Mesodermal cell (in vitro differentiated cells): ENCODE data around the gene MYO15B.

Experiments used
- H3K27ac ChIP-seq: 2 replicates; pipeline ENCODE4 v1.7.0; 2013; ENCODE audit warnings: mild to moderate bottlenecking, low read depth, low read length, moderate library complexity; ENCODE audit not compliant: severe bottlenecking
- H3K36me3 ChIP-seq: 2 replicates; pipeline ENCODE4 v1.7.1; 2013; ENCODE audit warnings: mild to moderate bottlenecking, low read length, moderate library complexity; ENCODE audit not compliant: control insufficient read depth, insufficient read depth
- H3K4me1 ChIP-seq: one replicate; pipeline ENCODE4 v1.7.1; 2013; ENCODE audit warnings: mild to moderate bottlenecking, low read length; ENCODE audit not compliant: insufficient read depth, control insufficient read depth, poor library complexity, severe bottlenecking
- H3K4me3 ChIP-seq: 2 replicates; pipeline ENCODE4 v1.7.0; 2013; ENCODE audit warnings: low read length, control low read depth, mild to moderate bottlenecking; ENCODE audit not compliant: insufficient read depth, poor library complexity, severe bottlenecking; ENCODE audit errors: extremely low read depth
- H3K9me3 ChIP-seq: 2 replicates; pipeline ENCODE4 v1.7.1; 2013; ENCODE audit warnings: mild to moderate bottlenecking, low read length, moderate library complexity; ENCODE audit not compliant: control insufficient read depth
- WGBS, 2 experiments: methylation state at CpG; one replicate each; pipeline ENCODE4 v1.1.5; 2013; ENCODE audit warnings: missing lambda C conversion rate in 2 of 2; ENCODE audit not compliant: insufficient coverage in 2 of 2; 5-methylcytosine and 5-hydroxymethylcytosine counted together

Gene MYO15B

DNA sequence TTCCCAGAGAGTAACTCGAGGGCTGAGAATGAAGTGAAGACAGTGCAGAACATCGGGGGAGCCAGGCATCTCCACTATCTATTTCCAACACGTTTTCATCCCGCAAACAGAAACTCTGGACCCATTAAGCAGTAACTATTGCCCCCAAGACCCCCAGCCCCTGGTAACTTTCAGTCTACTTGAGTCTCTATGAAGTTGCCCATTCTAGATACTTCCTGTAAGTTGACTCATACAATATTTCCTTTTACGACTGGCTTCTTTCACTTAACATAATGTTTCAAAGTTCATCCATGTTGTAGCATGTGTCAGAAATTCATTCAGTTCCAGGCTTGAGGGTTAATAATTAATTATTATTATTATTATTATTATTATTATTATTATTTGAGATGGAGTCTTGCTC lies 19.5 kb downstream of the MYO15B start:
- WGBS, 2 experiments = 88 to 100% methylated on average over 3 of the region's 5 CpGs
- H3K36me3 ChIP-seq = no peaks in the 10 kb centered on the region
- no peaks in the 10 kb centered on the region for H3K9me3 ChIP-seq
- no peak overlapping the region for H3K4me3 ChIP-seq
- peaks cover 3% of the 10 kb centered on the region for H3K4me1 ChIP-seq
- no peak overlapping the region for H3K27ac ChIP-seq

GRCh38 chr17:75610103-75610984 lies 22.7 kb downstream of the MYO15B start:
- no peaks in the 10 kb centered on the region for H3K36me3 ChIP-seq
- H3K4me1 ChIP-seq = no peaks in the 10 kb centered on the region
- no peaks in the 10 kb centered on the region for H3K9me3 ChIP-seq
- no peak overlapping the region for H3K27ac ChIP-seq
- no peak overlapping the region for H3K4me3 ChIP-seq
- WGBS, 2 experiments = 89 to 91% methylated on average over 23 of the region's 25 CpGs

- H3K27ac ChIP-seq = no peak overlapping the region
- no peaks in the 10 kb centered on the region for H3K36me3 ChIP-seq
- 91 to 96% methylated on average over 14 to 20 of the region's 20 CpGs for WGBS, 2 experiments
- no peaks in the 10 kb centered on the region for H3K9me3 ChIP-seq
- H3K4me1 ChIP-seq = no peaks in the 10 kb centered on the region
- no peak overlapping the region for H3K4me3 ChIP-seq
Measured at GRCh38 chr17:75611851-75612429, 24.3 kb downstream of the MYO15B start.

DNA sequence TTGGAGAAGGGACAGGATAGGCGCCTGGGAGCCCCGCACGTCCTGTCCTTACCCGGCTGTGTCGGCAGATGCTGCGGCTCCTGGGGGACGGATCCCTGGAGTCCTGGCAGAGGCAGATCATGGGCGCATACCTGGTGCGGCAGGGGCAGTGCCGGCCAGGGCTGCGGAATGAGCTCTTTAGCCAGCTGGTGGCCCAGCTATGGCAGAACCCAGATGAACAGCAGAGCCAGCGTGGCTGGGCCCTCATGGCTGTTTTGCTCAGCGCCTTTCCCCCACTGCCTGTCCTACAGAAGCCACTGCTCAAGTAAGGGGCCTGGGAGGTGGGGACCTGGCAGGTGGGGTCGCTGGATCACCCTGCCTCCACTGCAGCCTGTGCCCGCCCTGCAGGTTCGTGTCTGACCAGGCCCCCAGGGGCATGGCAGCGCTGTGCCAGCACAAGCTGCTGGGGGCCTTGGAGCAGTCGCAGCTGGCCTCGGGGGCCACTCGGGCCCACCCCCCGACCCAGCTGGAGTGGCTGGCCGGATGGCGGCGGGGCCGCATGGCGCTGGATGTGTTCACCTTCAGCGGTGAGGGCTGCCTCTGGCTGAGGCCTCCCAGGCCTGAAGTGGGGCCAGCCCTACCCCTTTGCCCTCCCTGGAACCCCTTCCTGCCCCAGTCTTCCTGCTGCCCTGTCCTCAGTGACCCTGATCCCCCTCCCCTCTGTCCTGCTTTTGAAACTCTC lies 25.5 kb downstream of the MYO15B start:
- H3K4me3 ChIP-seq = no peak overlapping the region
- 88 to 92% methylated on average over 18 to 27 of the region's 27 CpGs for WGBS, 2 experiments
- no peaks in the 10 kb centered on the region for H3K36me3 ChIP-seq
- H3K27ac ChIP-seq = no peak overlapping the region
- no peaks in the 10 kb centered on the region for H3K9me3 ChIP-seq
- H3K4me1 ChIP-seq = no peaks in the 10 kb centered on the region

DNA sequence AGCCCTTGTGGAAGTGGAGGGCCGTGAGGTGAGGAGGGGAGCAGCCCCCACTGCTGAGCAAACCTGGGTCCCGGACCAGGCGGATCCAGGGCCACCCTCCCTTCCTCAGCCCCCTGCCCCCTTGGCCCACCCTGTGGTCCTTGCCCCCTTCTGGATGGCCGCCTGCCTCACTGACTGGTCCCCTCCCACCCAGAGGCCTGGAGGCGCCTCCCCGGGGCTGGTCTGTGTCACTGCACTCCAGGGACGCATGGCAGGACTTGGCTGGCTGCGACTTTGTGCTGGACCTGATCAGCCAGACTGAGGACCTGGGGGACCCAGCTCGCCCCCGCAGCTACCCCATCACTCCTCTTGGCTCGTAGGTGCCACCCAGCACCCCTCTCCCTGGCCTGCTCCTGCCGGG lies 26.4 kb downstream of the MYO15B start:
- WGBS, 2 experiments = 82 to 84% methylated on average over 6 to 10 of the region's 12 CpGs

GRCh38 chr17:75614556-75615270 lies 27.1 kb downstream of the MYO15B start:
- Histone ChIP-seq H3K36me3 (no peaks in the 10 kb centered on the region), H3K4me3 (no peak overlapping the region), H3K27ac (no peak overlapping the region), H3K9me3 (no peaks in the 10 kb centered on the region), H3K4me1 (no peaks in the 10 kb centered on the region)
- 88 to 89% methylated on average over 13 to 17 of the region's 19 CpGs for WGBS, 2 experiments

More for the DNA sequence above, 26.4 kb downstream of the MYO15B start:
- H3K27ac ChIP-seq = no peak overlapping the region
- no peaks in the 10 kb centered on the region for H3K36me3 ChIP-seq
- H3K9me3 ChIP-seq = no peaks in the 10 kb centered on the region
- no peaks in the 10 kb centered on the region for H3K4me1 ChIP-seq
- H3K4me3 ChIP-seq = no peak overlapping the region

DNA sequence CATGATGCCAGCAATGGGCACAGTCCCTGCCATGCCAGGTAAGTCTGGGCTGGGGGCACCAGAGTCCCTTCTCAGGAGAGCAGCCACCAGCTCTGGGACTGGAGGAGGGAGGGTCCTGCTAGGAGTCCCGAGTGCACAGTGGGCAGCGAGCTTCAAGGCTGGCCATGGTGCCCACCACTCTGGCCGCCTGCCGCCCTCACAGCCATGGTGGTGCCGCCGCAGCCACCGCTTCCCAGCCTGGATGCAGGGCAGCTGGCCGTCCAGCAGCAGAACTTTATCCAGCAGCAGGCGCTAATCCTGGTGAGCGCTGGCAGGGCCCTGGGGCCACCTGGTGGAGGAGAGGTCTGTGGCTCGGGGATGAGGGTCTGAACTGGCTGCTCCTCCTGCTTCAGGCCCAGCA lies 27.7 kb downstream of the MYO15B start:
- Histone ChIP-seq H3K9me3 (no peaks in the 10 kb centered on the region), H3K27ac (no peak overlapping the region), H3K4me1 (no peaks in the 10 kb centered on the region), H3K4me3 (no peak overlapping the region), H3K36me3 (no peaks in the 10 kb centered on the region)
- WGBS, 2 experiments = 88 to 94% methylated on average over 10 to 11 of the region's 11 CpGs

DNA sequence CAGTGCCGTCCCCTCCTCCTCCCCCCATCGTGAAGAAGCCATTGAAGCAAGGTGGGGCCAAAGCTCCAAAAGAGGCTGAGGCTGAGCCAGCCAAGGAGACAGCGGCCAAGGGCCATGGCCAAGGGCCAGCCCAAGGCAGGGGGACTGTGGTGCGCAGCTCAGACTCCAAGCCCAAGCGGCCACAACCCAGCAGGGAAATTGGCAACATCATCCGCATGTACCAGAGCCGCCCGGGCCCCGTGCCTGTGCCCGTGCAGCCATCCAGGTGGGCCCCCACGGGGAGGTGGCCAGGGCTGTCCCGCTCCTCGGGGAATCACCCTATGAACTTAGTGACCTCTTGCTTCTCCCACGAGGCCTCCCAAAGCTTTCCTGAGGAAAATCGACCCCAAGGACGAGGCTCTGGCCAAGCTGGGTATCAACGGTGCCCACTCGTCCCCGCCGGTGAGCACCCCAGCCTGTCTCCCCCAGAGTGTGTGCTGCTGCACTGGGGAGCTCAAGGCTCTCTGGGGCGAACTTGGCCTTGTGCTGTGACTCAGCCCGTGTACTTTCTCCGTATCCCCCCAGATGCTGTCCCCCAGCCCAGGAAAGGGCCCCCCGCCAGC lies 29.0 kb downstream of the MYO15B start:
- Histone ChIP-seq H3K4me3 (no peak overlapping the region), H3K9me3 (no peaks in the 10 kb centered on the region), H3K4me1 (no peaks in the 10 kb centered on the region), H3K27ac (no peak overlapping the region), H3K36me3 (no peaks in the 10 kb centered on the region)
- 91 to 92% methylated on average over 21 to 22 of the region's 24 CpGs for WGBS, 2 experiments

GRCh38 chr17:75617218-75617617 lies 29.6 kb downstream of the MYO15B start:
- Histone ChIP-seq H3K9me3 (no peaks in the 10 kb centered on the region), H3K36me3 (no peaks in the 10 kb centered on the region), H3K4me3 (no peak overlapping the region), H3K27ac (no peak overlapping the region), H3K4me1 (no peaks in the 10 kb centered on the region)
- WGBS, 2 experiments = 94 to 96% methylated on average over 16 of the region's 16 CpGs

GRCh38 chr17:75617675-75618074 lies 30.1 kb downstream of the MYO15B start:
- Histone ChIP-seq H3K9me3 (no peaks in the 10 kb centered on the region), H3K4me1 (no peaks in the 10 kb centered on the region), H3K27ac (no peak overlapping the region), H3K36me3 (no peaks in the 10 kb centered on the region), H3K4me3 (no peak overlapping the region)
- 83 to 89% methylated on average over 7 to 8 of the region's 11 CpGs for WGBS, 2 experiments
